ENCODE measurements around the gene CKAP2L.
"Not testable (repeated sequence)": the region's sequence is repeated elsewhere in the genome, so short reads cannot be mapped to it uniquely, and the experiment has no call there.

Gene CKAP2L

GRCh38 chr2:112724591-112725525 is 39.6 kb downstream of the CKAP2L start:
- no peak for DNase-seq

GRCh38 chr2:112723995-112724394 is 40.4 kb downstream of the CKAP2L start:
- DNase-seq: no peak

DNA sequence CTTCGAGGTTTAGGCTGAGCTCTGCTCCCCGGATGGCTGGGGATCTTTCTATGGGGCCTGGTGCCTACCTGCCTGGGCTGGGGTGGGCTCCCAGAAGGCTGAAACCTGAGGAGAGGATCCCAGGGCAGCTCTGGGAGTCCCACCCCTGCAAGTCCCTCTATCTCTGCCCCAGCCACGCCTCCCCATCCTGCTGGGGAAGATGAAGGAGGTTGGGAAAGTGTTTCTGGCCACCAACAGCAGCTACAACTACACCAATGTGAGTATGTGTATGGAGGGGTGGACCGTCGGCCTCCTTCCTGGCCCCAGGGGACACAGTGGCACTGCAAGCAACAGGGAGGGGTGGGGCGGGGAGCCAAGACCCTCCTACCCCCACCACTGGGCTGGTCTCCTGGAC is 40.9 kb downstream of the CKAP2L start:
- DNase-seq: no peak

- DNase-seq: no peak
These were observed 41.4 kb downstream of the CKAP2L start for GRCh38 chr2:112722816-112723546.

GRCh38 chr2:112721819-112722522 is 42.4 kb downstream of the CKAP2L start:
- no peak for DNase-seq

DNA sequence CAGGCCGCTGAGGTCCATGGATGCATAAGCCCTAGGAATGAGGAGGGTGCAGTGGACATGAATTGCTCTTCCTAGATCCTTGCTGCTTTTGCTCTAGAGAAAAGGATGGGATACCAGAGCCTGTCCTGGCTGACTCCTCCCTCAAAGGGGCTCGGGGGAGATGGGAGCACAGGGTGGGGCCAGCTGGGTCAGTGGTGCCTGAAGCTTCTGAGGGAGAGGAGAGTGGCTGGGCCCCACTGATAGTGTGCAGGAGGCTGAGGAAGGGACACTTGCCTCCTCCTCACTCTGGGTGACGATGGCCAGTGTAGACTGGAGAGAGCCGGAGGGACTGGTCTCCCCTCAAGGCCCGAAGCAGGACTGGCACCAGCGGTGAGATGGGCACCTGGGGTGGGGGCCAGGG is 43.6 kb downstream of the CKAP2L start, which contains the start of gene NT5DC4:
NT5DC4 (plus strand) TSS at position 236 of the 400 bp plus-strand sequence; CDS start at position 296, 60 bp downstream.
- no peak for DNase-seq

- no peak for DNase-seq
These were observed 45.5 kb downstream of the CKAP2L start for GRCh38 chr2:112718863-112719370.

GRCh38 chr2:112716826-112717352 is 47.5 kb downstream of the CKAP2L start:
- not testable (repeated sequence) for DNase-seq

- not testable (repeated sequence) for DNase-seq
These were observed 48.3 kb downstream of the CKAP2L start for GRCh38 chr2:112716094-112716493.

DNA sequence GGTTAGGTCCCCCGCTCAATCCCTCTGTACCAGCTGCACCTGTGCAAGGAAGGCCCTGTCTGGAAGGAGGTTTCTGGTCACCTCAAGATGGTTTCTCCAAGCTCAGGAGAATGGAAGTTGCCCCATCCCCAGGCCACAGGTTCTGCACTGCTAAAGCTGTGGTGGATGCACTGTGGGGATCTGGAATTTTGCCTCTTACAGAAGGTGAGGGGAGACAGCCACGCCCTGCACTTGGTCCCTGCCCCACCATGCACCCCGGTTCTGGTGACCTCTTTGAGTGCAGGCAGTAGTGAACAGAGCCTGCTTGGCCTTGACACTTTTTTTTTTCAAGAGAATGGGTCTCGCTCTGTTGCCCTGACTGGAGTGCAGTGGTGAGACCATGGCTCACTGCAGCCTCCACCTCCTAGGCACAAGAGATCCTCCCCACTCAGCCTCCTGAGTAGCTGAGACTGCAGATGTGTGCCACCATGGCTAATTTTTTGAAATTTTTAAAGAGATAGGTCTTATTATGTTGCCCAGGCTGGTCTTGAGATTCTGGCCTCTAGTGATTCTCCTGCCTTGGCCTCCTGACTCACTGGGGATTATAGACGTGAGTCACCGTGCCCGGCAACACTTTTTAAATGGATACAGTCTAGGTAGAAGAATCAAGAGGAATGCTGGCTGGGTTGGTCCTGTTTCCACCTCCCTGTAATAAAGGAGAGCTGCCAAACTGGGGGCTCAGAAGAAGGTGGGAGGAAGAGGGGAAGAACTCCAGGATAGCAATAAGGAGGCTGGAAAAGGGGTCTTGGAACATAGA is 49.4 kb downstream of the CKAP2L start:
- no peak for DNase-seq

DNA sequence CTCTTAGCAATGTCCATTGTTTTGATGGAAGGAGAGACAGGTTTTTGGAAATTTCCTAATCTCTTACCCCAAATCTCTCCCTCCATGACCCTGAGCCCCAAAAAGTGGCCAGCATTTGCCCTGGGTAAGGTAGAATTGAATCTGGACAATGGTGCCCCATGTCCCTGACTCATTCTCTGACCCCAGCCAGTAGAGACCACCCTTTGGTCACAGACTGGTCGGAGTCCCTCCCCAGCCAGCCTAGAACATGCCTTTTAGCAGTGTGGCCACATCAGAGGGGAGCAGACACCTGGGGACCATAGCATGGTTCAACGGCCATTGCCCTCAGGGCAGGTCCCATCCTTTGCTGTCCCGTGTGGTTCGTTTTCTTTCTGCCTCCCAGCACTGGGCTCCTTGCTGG is 50.1 kb downstream of the CKAP2L start:
- no peak for DNase-seq

DNA sequence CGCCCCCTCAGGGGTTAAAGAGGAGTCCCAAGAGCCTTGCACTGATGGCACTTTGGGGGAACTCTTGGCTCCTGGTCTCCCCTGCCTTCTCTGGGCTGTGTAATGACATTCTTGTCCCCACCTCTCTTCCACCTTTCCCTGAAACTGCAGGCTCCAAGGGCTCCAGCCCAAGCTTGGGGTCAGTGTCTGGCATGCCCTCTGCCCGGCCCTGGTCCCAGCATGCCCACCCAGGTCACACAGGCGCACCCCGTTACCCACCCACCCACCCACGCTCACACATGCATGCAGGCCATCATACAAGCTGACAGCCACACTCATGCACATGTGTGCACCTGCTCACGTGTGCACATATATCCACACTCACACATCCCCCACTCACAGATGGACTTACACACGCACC is 50.5 kb downstream of the CKAP2L start:
- no peak for DNase-seq

DNA sequence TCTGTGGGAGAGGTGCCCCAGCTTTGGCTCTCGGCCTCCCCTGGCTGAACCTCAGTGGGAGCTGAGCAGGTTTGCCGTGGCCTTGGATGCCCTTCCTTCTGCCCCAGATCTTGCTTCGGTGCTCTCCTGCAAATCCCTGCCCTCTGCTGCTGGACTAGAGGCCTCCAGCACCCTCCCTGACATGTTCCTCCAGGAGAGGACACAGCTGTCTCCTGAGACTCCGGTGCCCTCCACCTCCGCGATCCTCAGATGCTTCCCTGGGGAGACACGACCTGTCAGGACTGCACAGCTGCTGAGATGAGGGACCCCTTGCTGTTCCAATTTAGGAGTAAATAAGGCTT is 50.9 kb downstream of the CKAP2L start:
- DNase-seq: no peak

- DNase-seq: no peak
These were observed 51.4 kb downstream of the CKAP2L start for GRCh38 chr2:112712903-112713584.

DNA sequence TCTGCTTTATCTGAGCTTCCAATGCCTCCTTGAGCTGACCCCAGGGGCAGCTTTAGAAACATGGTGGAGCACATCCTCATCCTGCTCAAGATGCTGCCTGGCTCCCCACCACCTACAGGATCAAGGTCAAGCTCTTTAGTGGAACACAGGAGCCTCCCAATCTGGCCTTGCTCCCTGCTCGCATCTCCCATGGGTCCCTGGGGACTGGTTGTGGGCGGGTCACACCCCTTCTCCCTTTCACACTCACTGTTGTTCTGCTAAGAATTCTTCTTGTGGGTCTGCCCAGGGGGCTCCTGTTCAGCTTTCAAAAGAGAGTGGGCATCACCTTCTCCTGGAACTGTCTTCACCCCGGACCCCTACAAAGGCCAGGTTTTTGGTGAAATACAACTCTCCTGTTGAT is 51.9 kb downstream of the CKAP2L start:
- no peak for DNase-seq

DNA sequence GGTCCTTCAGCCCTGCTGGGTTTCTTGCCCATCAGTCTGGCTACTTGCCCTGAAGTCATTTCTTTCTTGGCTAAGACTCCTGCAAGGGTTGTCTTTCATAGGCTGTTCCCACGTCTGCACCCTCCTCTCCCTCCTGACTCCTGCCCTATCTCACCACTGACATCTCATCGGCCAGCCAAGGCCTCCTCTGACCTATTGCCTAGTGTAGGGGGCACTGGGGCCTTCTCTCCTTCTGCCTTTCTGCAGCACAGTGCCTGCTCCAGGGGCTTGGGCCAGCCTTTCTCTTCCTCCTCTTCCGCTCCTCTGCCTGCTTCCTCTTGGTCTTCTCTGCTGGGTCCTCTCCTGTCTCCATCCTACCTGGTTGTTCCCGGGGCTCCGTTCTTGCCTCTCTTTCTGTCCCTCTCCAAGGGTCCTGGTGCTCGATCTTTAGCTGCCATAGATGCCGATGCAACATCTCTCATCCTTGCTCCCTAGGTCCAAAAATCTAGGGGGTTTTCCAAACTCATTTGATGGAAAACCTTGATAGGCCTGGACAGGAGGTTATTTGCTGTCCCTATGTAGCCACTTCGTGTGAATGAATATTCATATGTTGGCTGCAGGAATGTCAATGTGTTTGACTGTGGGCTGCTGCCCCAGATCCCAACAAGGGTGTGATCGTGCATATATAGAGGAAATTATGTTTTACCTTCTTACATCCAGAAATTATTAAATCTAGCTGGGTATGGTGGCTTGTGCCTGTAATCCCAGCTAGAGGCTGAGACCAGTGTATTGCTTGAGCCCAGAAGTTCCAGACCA is 53.3 kb downstream of the CKAP2L start:
- DNase-seq: no peak

- DNase-seq: no peak
These were observed 54.7 kb downstream of the CKAP2L start for GRCh38 chr2:112709703-112710102.

GRCh38 chr2:112708968-112709367 is 55.4 kb downstream of the CKAP2L start:
- no peak for DNase-seq

DNA sequence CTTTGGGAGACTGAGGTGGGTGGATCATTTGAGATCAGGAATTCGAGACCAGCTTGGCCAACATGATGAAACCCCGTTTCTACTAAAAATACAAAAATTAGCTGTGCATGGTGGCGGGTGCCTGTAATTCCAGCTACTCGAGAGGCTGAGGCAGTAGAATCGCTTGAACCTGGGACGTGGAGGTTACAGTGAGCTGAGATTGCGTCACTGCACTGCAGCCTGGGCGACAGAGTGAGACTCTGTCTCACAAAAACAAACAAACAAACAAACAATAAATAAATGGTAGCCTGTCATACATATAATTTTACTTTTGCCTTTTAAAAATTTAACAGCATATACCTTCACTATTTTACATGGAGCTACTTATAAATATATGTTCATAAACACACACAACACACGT is 57.5 kb downstream of the CKAP2L start:
- not testable (repeated sequence) for DNase-seq

- no peak for DNase-seq
These were observed 58.2 kb downstream of the CKAP2L start for GRCh38 chr2:112706170-112706664.
